ENCODE results near the gene AFAP1.

- TF ChIP-seq CTCF (IDR thresholded peaks at IDR 0.05) (no peak), EP300 (IDR thresholded peaks at IDR 0.05; ENCODE audit: low read depth) (no peak), POLR2A (IDR thresholded peaks at IDR 0.05) (no peak), POLR2AphosphoS5 (IDR thresholded peaks at IDR 0.05) (no peak)
These were observed 180.4 kb downstream of the AFAP1 start for GRCh38 chr4:7759216-7759615.

Measured in transverse colon (tissue), 4 donors.